SK-N-MC (cell line): ENCODE measurements around the gene B4GALNT2.
"Not testable (repeated sequence)": the region's sequence is repeated elsewhere in the genome, so short reads cannot be mapped to it uniquely, and the experiment has no call there.

Experiments
- DNase-seq: peaks from one replicate; pipeline ENCODE4 v3.0.0-alpha.2; 2011; ENCODE audit warnings: low read depth, low spot score
- H3K27ac ChIP-seq: fragments of 200-600 bp; sonication (generic); 2 replicates; pipeline ENCODE4 v1.5.1; 2016; ENCODE audit warnings: mixed run types
- H3K36me3 ChIP-seq: fragments of 200-600 bp; sonication (generic); 2 replicates; pipeline ENCODE4 v1.6.1; 2017; ENCODE audit warnings: antibody characterized with exemption, low read length, mixed read lengths; ENCODE audit not compliant: insufficient read depth
- H3K4me3 ChIP-seq: fragments of 200-600 bp; sonication (generic); 2 replicates; pipeline ENCODE4 v1.5.1; 2016
- H3K9ac ChIP-seq: fragments of 200-600 bp; sonication (generic); 2 replicates; pipeline ENCODE4 v1.8.0; 2017; ENCODE audit warnings: mixed run types, mixed read lengths; ENCODE audit not compliant: insufficient read length
- H3K9me3 ChIP-seq: fragments of 200-600 bp; sonication (generic); 2 replicates; pipeline ENCODE4 v1.6.1; 2017; ENCODE audit warnings: low read depth, mild to moderate bottlenecking, antibody characterized with exemption, low read length, moderate library complexity, mixed read lengths
- EZH2 ChIP-seq: fragments of 200-600 bp; sonication (generic); IDR thresholded peaks from one replicate; pipeline ENCODE4 v1.6.1; 2017; ENCODE audit warnings: antibody characterized with exemption
- FOXP2 ChIP-seq: optimal IDR thresholded peaks from 2 replicates; pipeline ENCODE3; 2011; ENCODE audit warnings: mild to moderate bottlenecking, moderate library complexity; ENCODE audit not compliant: insufficient read depth; ENCODE audit errors: extremely low read length, control extremely low read depth
- POLR2AphosphoS5 ChIP-seq: IDR thresholded peaks from 2 replicates; pipeline ENCODE4 v1.6.1; 2012; ENCODE audit warnings: mild to moderate bottlenecking, low read depth, low read length, borderline replicate concordance

B4GALNT2 gene, protein sequence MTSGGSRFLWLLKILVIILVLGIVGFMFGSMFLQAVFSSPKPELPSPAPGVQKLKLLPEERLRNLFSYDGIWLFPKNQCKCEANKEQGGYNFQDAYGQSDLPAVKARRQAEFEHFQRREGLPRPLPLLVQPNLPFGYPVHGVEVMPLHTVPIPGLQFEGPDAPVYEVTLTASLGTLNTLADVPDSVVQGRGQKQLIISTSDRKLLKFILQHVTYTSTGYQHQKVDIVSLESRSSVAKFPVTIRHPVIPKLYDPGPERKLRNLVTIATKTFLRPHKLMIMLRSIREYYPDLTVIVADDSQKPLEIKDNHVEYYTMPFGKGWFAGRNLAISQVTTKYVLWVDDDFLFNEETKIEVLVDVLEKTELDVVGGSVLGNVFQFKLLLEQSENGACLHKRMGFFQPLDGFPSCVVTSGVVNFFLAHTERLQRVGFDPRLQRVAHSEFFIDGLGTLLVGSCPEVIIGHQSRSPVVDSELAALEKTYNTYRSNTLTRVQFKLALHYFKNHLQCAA

DNA sequence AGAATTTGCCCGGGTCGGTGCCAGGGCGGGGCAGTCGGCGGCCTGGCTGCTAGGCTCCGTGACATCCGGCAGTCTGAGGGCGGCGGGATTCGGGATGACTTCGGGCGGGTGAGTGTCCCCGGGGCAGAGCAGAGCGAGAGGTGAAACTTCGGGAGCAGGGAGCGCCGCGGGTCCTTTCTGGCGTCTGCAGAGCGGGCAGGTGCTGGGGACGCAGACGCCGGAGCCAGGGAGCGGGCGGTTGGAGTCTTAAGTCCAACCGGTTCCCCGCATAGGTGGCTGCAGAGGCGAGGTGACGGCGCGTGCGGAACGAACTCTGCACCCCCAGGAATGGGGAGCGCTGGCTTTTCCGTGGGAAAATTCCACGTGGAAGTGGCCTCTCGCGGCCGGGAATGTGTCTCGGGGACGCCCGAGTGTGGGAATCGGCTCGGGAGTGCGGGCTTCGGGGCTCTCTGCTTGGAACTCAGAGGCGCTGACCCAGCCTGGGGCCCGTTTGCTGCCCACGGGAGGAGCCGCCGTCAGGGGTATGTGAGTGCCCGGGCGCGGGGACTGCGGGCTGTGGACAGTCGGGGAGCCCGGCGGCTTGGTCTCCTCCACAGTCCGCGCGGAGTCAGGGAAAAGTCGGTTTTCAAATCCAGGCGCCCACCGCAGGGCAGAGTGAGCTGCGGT is at the start of gene B4GALNT2:
Gene B4GALNT2, plus strand, starts transcription at position 71 of the 666 bp plus-strand sequence. Its CDS starts 24 bp downstream, at position 95.
- Histone ChIP-seq H3K36me3 (no peaks in the 10 kb centered on the region), H3K9ac (no peak within 1 kb of the TSS), H3K27ac (no peak within 1 kb of the TSS), H3K9me3 (no peaks in the 10 kb centered on the region), H3K4me3 (no peak within 1 kb of the TSS)
- DNase-seq, result no peak
- TF ChIP-seq POLR2AphosphoS5 (no peak), FOXP2 (no peak), EZH2 (no peak)

DNA sequence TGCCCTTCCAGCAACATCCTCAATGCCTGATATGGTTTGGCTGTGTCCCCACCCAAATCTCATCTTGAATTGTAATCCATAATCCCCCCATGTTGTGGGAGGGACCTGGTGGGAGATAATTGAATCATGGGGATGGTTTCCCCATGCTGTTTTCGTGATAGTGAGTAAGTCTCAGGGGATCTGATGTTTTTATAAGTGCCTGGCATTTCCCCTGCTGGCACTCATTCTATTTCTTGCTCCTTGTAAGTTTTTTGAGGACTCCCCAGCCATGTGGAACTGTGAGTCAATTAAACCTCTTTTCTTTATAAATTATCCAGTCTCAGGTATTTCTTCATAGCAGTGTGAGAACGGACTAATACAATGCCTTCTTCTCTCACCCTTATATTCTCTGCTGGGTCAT is 47.5 kb upstream of the B4GALNT2 start:
- H3K9me3 ChIP-seq, H3K4me3 ChIP-seq, DNase-seq, H3K36me3 ChIP-seq, H3K9ac ChIP-seq, H3K27ac ChIP-seq: not testable (repeated sequence)

DNA sequence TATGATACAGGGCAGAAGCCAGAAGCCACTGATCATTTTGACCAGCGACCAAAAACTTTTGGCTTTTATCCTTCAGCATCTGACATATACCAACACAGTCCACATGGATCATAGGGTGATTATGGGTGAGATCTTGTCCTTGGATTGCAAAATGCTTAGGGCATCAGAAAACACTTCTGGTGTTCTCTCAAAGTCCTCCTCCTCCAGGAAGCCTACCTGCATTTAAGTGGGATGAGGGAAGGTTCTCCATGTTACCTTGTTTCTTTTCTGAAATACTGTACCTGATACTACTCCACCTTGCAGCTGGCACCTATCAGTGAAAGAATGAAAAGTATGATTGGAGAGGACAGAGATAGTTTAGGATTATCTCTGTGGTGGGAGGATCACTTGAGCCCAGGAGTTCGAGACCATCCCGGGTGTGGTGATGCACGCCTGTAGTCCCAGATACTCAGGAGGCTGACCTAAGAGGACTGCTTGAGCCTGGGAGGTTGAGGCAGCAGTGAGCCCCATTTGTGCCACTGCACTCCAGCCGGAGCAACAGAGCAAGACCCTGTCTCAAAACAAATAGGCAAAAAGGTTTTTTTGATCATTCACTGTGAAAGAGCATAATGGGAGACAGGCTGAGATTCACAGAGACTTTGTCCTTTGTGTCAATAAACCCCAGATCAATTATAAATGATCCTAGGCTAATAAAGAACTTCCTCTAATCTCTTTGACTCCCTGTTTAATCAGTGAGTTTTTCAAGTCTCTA is 46.8 kb upstream of the B4GALNT2 start:
- H3K9me3 ChIP-seq, result 0 out of 2 replicates have a peak, but pooled peaks cover 2% of the 10 kb centered on the region
- no peak overlapping the region for H3K9ac ChIP-seq
- no peak overlapping the region for H3K4me3 ChIP-seq
- H3K36me3 ChIP-seq, result no peaks in the 10 kb centered on the region
- DNase-seq, result no peak
- TF ChIP-seq FOXP2 (no peak), POLR2AphosphoS5 (no peak), EZH2 (no peak)
- H3K27ac ChIP-seq, result no peak overlapping the region

DNA sequence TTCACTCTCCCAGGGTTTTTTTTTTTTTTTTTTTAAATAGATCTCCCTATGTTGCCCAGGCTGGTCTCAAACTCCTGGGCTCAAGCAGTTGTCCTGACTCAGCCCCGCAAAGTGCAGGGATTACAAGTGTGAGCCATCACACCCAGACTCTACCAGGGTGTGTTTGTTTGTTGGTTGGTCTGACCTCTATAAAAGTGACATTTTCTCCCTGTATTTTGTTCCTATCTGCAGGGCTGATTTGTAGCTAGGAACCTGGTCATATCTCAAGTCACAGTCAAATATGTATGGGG is 46.3 kb upstream of the B4GALNT2 start:
- Histone ChIP-seq H3K27ac (no peak overlapping the region), H3K4me3 (no peak overlapping the region), H3K9me3 (0 out of 2 replicates have a peak, but pooled peaks cover 2% of the 10 kb centered on the region), H3K36me3 (no peaks in the 10 kb centered on the region), H3K9ac (no peak overlapping the region)
- no peak for TF ChIP-seq EZH2
- TF ChIP-seq FOXP2, result no peak
- TF ChIP-seq POLR2AphosphoS5, result no peak
- DNase-seq, result no peak

DNA sequence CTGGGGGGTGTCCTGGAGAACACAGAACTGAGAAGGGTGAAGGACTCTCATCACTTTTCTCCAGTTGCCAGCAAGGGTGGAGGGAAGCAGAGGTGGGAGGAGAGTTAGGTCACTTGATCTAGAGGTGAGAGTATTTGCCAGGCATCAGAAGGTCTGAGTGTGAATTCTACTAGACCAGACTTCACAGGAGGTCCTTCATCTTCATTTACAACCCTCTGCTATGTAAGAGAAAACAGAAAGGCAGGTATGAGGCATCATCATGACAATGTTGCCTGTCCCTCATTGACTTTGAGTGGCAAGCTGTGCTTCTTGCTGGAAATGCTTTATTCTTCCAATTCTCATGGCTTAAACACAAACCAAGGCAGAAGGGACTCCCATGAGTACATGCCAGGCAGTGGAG is 45.9 kb upstream of the B4GALNT2 start:
- Histone ChIP-seq H3K27ac (no peak overlapping the region), H3K9me3 (0 out of 2 replicates have a peak, but pooled peaks cover 2% of the 10 kb centered on the region), H3K4me3 (no peak overlapping the region), H3K36me3 (no peaks in the 10 kb centered on the region), H3K9ac (no peak overlapping the region)
- DNase-seq, result no peak
- TF ChIP-seq FOXP2 (no peak), POLR2AphosphoS5 (no peak), EZH2 (no peak)

DNA sequence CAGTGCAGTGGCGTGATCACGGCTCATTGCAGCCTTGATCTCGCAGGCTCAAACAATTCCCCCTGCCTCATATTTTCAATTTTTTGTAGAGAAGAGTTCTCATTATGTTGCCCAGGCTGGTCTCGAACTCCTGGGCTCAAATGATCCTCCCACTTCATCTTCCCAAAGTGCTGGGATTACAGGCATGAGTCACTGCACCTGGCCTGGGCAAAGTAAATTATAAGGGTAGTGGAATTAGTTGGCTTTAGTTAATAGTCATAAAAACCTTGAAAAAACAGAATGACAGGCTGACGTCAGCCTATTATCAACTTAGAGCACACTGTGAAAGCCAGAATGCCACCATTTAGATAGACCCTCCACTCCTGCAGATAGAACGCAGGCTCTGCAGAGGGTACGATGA is 43.5 kb upstream of the B4GALNT2 start:
- Histone ChIP-seq H3K9ac (no peak overlapping the region), H3K36me3 (no peaks in the 10 kb centered on the region), H3K4me3 (no peak overlapping the region), H3K9me3 (0 out of 2 replicates have a peak, but pooled peaks cover 2% of the 10 kb centered on the region), H3K27ac (no peak overlapping the region)
- DNase-seq, result no peak
- TF ChIP-seq POLR2AphosphoS5 (no peak), EZH2 (no peak), FOXP2 (no peak)

DNA sequence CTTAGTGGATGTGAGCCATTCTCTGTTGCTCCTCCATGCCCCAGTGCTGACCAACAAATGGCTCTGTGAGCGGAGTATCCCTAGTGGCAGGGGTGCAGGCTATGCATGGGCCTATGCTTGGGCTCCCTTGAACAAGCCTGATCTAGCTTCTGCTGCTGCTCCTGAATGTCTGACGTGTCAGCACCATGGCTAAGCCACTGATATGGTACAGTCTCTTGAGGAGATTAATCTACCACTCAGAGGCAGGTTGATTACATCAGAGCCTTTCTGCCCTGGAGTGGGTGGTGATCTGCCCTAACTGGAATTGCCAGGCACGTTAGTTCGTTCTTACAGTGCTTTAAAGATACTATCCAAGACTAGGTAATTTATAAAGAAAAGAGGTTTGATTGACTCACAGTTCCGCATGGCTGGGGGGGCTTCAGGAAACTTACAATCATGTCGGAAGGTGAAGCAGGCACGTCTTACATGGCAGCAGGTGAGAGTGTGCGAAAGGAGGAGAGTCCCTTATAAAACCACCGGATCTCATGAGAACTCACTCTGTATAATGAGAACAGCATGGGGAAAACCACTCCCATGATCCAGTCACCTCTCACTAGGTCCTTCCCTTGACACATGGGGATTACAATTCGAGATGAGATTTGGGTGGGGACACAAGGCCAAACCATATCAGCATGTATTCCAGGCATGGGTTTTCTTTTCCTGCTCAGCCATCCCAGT is 41.5 kb upstream of the B4GALNT2 start:
- H3K9ac ChIP-seq, result no peak overlapping the region
- TF ChIP-seq EZH2, result no peak
- no peak for TF ChIP-seq POLR2AphosphoS5
- TF ChIP-seq FOXP2, result no peak
- H3K9me3 ChIP-seq, result 0 out of 2 replicates have a peak, but pooled peaks cover 2% of the 10 kb centered on the region
- H3K36me3 ChIP-seq, result no peaks in the 10 kb centered on the region
- no peak overlapping the region for H3K4me3 ChIP-seq
- no peak for DNase-seq
- no peak overlapping the region for H3K27ac ChIP-seq
